Measurements from ENCODE around the gene PRSS16. TPM values are rescaled to one million over a fixed set of nuclear protein-coding genes. Genes with fewer than 3 reads are reported as not detected.

PRSS16 gene
- total RNA-seq, 1 donor from 2014 or later: not detected

- no peaks in the 10 kb centered on the region for H3K36me3 Mint-ChIP-seq (ENCODE audit: unreplicated experiment)
- DNase-seq (ENCODE audit: extremely low spot score, unreplicated experiment): no peak
- H3K9me3 Mint-ChIP-seq (ENCODE audit: unreplicated experiment): peaks cover 1% of the 10 kb centered on the region
- peak overlapping the region; percentile 64 for H3K4me3 Mint-ChIP-seq (ENCODE audit: unreplicated experiment)
- H3K27me3 Mint-ChIP-seq (ENCODE audit: unreplicated experiment): peaks cover 61% of the 10 kb centered on the region
- H3K4me1 Mint-ChIP-seq (ENCODE audit: unreplicated experiment): peaks cover 19% of the 10 kb centered on the region
- H3K27ac Mint-ChIP-seq (ENCODE audit: unreplicated experiment): no peak overlapping the region
- TF ChIP-seq, protein P1, sequence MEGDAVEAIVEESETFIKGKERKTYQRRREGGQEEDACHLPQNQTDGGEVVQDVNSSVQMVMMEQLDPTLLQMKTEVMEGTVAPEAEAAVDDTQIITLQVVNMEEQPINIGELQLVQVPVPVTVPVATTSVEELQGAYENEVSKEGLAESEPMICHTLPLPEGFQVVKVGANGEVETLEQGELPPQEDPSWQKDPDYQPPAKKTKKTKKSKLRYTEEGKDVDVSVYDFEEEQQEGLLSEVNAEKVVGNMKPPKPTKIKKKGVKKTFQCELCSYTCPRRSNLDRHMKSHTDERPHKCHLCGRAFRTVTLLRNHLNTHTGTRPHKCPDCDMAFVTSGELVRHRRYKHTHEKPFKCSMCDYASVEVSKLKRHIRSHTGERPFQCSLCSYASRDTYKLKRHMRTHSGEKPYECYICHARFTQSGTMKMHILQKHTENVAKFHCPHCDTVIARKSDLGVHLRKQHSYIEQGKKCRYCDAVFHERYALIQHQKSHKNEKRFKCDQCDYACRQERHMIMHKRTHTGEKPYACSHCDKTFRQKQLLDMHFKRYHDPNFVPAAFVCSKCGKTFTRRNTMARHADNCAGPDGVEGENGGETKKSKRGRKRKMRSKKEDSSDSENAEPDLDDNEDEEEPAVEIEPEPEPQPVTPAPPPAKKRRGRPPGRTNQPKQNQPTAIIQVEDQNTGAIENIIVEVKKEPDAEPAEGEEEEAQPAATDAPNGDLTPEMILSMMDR (IDR thresholded peaks at IDR 0.05): no peak
These were observed 9.2 kb upstream of the PRSS16 start for GRCh38 chr6:27238010-27238983.

GRCh38 chr6:27239258-27239657, 8.2 kb upstream of the PRSS16 start:
- Mint-ChIP-seq H3K27ac (ENCODE audit: unreplicated experiment) (no peak overlapping the region), H3K4me1 (ENCODE audit: unreplicated experiment) (peaks cover 19% of the 10 kb centered on the region), H3K36me3 (ENCODE audit: unreplicated experiment) (no peaks in the 10 kb centered on the region), H3K4me3 (ENCODE audit: unreplicated experiment) (no peak overlapping the region), H3K27me3 (ENCODE audit: unreplicated experiment) (peaks cover 60% of the 10 kb centered on the region), H3K9me3 (ENCODE audit: unreplicated experiment) (no peaks in the 10 kb centered on the region)
- TF ChIP-seq, protein P1 (IDR thresholded peaks at IDR 0.05): no peak
- no peak for DNase-seq (ENCODE audit: extremely low spot score, unreplicated experiment)

GRCh38 chr6:27241443-27241842, 6.1 kb upstream of the PRSS16 start:
- H3K27me3 Mint-ChIP-seq (ENCODE audit: unreplicated experiment): peaks cover 48% of the 10 kb centered on the region

DNA sequence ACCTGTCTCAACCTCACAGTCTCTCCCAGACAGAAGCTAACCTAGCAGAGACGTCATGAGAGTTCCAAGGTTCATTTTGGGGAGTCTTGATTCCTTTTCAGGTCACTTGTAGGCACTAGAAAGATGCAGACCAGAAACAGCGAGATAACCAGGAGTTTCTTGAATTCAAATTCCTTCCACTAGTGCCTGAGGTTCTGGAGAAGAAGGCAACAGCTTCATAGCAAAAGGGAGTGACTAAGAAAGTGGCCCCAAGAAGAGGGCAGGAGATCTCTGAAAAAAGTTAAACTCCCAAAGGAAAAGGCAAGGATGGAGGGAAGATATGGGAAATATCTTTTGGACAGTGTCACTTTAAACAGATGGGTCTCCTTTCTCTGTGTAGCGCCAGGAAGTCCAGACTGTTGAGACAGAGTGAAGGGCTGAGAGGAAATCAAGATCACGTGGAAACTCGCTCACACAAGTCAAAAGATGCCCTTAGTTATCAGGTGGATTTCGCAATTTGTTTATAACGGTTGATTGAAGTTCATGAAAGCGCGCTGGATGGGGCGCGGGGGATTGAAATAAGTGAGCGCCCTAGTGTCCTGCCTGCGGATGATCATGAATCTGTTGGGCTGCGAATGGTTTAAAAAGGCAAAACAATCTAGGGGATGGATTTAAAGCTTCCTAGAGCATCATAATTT, 4.8 kb upstream of the PRSS16 start:
- DNase-seq (ENCODE audit: extremely low spot score, unreplicated experiment): no peak
- Mint-ChIP-seq H3K36me3 (ENCODE audit: unreplicated experiment) (no peaks in the 10 kb centered on the region), H3K4me1 (ENCODE audit: unreplicated experiment) (peaks cover 9% of the 10 kb centered on the region), H3K9me3 (ENCODE audit: unreplicated experiment) (no peaks in the 10 kb centered on the region), H3K27ac (ENCODE audit: unreplicated experiment) (no peak overlapping the region), H3K27me3 (ENCODE audit: unreplicated experiment) (peaks cover 35% of the 10 kb centered on the region), H3K4me3 (ENCODE audit: unreplicated experiment) (no peak overlapping the region)
- TF ChIP-seq, protein P1 (IDR thresholded peaks at IDR 0.05): no peak

More at GRCh38 chr6:27241443-27241842, 6.1 kb upstream of the PRSS16 start:
- H3K4me1 Mint-ChIP-seq (ENCODE audit: unreplicated experiment): peaks cover 13% of the 10 kb centered on the region
- no peak overlapping the region for H3K4me3 Mint-ChIP-seq (ENCODE audit: unreplicated experiment)
- no peak overlapping the region for H3K27ac Mint-ChIP-seq (ENCODE audit: unreplicated experiment)
- TF ChIP-seq, protein P1 (IDR thresholded peaks at IDR 0.05): no peak
- H3K9me3 Mint-ChIP-seq (ENCODE audit: unreplicated experiment): no peaks in the 10 kb centered on the region
- no peaks in the 10 kb centered on the region for H3K36me3 Mint-ChIP-seq (ENCODE audit: unreplicated experiment)
- no peak for DNase-seq (ENCODE audit: extremely low spot score, unreplicated experiment)

DNA sequence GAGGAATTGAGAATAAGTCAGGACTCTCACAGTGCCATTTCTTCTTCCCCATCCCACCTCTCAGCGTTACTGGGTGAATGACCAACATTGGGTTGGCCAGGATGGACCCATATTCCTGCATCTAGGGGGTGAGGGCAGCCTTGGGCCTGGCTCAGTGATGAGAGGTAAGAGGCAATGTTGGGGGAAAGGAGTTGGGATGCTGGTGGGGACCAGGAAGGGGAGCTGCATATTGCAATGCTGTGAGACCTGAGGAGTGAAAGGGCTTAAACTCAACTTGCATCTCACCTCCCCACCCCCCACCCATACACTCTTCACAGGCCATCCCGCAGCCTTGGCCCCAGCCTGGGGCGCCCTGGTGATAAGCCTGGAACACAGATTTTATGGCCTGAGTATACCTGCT, 1.3 kb downstream of the PRSS16 start:
- Mint-ChIP-seq H3K9me3 (ENCODE audit: unreplicated experiment) (no peaks in the 10 kb centered on the region), H3K4me1 (ENCODE audit: unreplicated experiment) (peaks cover 9% of the 10 kb centered on the region), H3K4me3 (ENCODE audit: unreplicated experiment) (no peak overlapping the region), H3K27me3 (ENCODE audit: unreplicated experiment) (peaks cover 48% of the 10 kb centered on the region), H3K36me3 (ENCODE audit: unreplicated experiment) (no peaks in the 10 kb centered on the region), H3K27ac (ENCODE audit: unreplicated experiment) (no peak overlapping the region)
- DNase-seq (ENCODE audit: extremely low spot score, unreplicated experiment): no peak
- TF ChIP-seq, protein P1 (IDR thresholded peaks at IDR 0.05): no peak

Data from osteocyte (in vitro differentiated cells).